Caco-2 (cell line): ENCODE data around the gene LAMC2. TPM values are rescaled to one million over a fixed set of nuclear protein-coding genes. Genes with fewer than 3 reads are reported as not detected.

Experiments used
- BruUV-seq: library from RNA; stranded (reverse); fragments of 400-500 nt; replicated peaks from 2 replicates; lab custom pipeline; 2021; lab: Mats Ljungman, UMichigan
- CTCF ChIA-PET: fragments of 300-600 bp; sonication (Branson Sonifier 250); formaldehyde crosslinking; loops from one replicate; lab custom pipeline; 2022; ENCODE audit warnings: antibody characterized with exemption; lab: Charles Lee
- POLR2A ChIA-PET: fragments of 300-600 bp; sonication (Branson Sonifier 250); formaldehyde crosslinking; loops from one replicate; lab custom pipeline; 2022; ENCODE audit warnings: antibody characterized with exemption; lab: Charles Lee
- DNase-seq, 2 experiments: peaks; one replicate each; pipeline versions ENCODE4 v3.0.0 to v3.0.0-alpha.2; 2020 to 2022
- H3K27me3 ChIP-seq: replicated peaks from 2 replicates; pipeline ENCODE4 v1.6.0; 2011; ENCODE audit warnings: low read length; ENCODE audit not compliant: control insufficient read depth, insufficient read depth
- H3K36me3 ChIP-seq: 2 replicates; pipeline ENCODE4 v1.5.1; 2011; ENCODE audit warnings: low read length; ENCODE audit not compliant: control insufficient read depth, insufficient read depth
- H3K4me1 ChIP-seq: fragments of 250-450 bp; sonication (Bioruptor Pico); 2 replicates; pipeline ENCODE4 v1.5.1; 2020; ENCODE audit warnings: mild to moderate bottlenecking
- H3K4me3 ChIP-seq: 2 replicates; pipeline ENCODE4 v1.5.1; 2011; ENCODE audit warnings: low read depth, mild to moderate bottlenecking, control low read depth, low read length
- H3K9me3 ChIP-seq: fragments of 250-450 bp; sonication (Bioruptor Pico); 2 replicates; pipeline ENCODE4 v1.5.1; 2020; ENCODE audit warnings: mild to moderate bottlenecking, moderate library complexity
- H3K27ac Mint-ChIP-seq: one replicate; pipeline ENCODE4 v1.8.0; 2022; ENCODE audit warnings: mixed read lengths; ENCODE audit not compliant: unreplicated experiment
- H3K27me3 Mint-ChIP-seq: one replicate; pipeline ENCODE4 v1.8.0; 2022; ENCODE audit warnings: mixed read lengths; ENCODE audit not compliant: insufficient read depth, unreplicated experiment
- H3K36me3 Mint-ChIP-seq: one replicate; pipeline ENCODE4 v1.8.0; 2022; ENCODE audit warnings: mild to moderate bottlenecking, mixed read lengths; ENCODE audit not compliant: insufficient read depth, unreplicated experiment
- H3K4me1 Mint-ChIP-seq: one replicate; pipeline ENCODE4 v1.8.0; 2022; ENCODE audit warnings: low read depth, mixed read lengths; ENCODE audit not compliant: unreplicated experiment
- H3K4me3 Mint-ChIP-seq: one replicate; pipeline ENCODE4 v1.8.0; 2022; ENCODE audit warnings: mild to moderate bottlenecking, moderate library complexity, mixed read lengths; ENCODE audit not compliant: unreplicated experiment
- H3K9me3 Mint-ChIP-seq: one replicate; pipeline ENCODE4 v1.8.0; 2022; ENCODE audit warnings: mixed read lengths; ENCODE audit not compliant: unreplicated experiment
- intact Hi-C: fragments of 100-400 bp; cut with micrococcal nuclease; formaldehyde crosslinking; loops from one replicate; pipeline ENCODE4 v1.10.0; 2022; ENCODE audit not compliant: unreplicated experiment
- total RNA-seq: library from RNA; stranded (reverse); gene quantifications from 2 replicates; pipeline ENCODE4 v1.2.3, GENCODE V29; 2022
- TF ChIP-seq, protein P1 (sequence below), 2 experiments: fragments of 200-600 bp in 1 of 2; IDR thresholded peaks; 1 replicate in 1 of 2; 2 replicates in 1 of 2; pipeline versions ENCODE4 v1.5.1 to v1.8.0; 2011 to 2022; ENCODE audit warnings: antibody characterized with exemption in 1 of 2, control low read depth in 1 of 2, inconsistent platforms in 1 of 2, low read depth in 1 of 2, low read length in 1 of 2, mild to moderate bottlenecking in 1 of 2, moderate library complexity in 1 of 2; ENCODE audit not compliant: insufficient read depth in 1 of 2, severe bottlenecking in 1 of 2, unreplicated experiment in 1 of 2

LAMC2 gene
- total RNA-seq, 1 experiment from 2014 or later = 34.9 TPM

DNA sequence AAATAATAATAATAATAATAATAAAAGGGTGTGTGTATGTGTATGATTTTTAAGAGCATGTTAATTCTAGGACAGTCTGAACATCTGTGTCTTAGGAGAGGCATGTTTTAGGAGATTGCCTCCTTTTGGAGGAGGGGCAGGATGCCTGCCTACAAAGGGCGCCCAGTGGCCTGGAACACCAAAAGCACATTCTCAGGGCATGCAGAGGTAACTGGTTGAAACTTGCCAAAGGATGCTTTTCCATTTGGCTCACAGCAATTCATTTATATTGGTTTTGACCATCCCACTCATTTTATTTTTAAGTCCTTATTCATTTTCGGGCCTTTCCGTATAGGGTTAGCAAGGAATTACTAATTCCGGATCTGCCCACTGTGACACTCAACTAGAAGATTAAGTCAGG lies 21.1 kb upstream of the LAMC2 start:
- Histone ChIP-seq H3K27me3 (no peaks in the 10 kb centered on the region), H3K4me1 (peaks cover 18% of the 10 kb centered on the region), H3K4me3 (no peak overlapping the region), H3K36me3 (no peaks in the 10 kb centered on the region), H3K9me3 (no peaks in the 10 kb centered on the region)
- no peak for DNase-seq
- H3K27ac Mint-ChIP-seq = no peak overlapping the region
- H3K4me1 Mint-ChIP-seq = no peaks in the 10 kb centered on the region
- H3K9me3 Mint-ChIP-seq = no peaks in the 10 kb centered on the region
- POLR2A ChIA-PET = no interaction called here
- BruUV-seq = no TSS peak
- CTCF ChIA-PET = no interaction called here
- no peaks in the 10 kb centered on the region for H3K27me3 Mint-ChIP-seq
- H3K4me3 Mint-ChIP-seq = no peak overlapping the region
- TF ChIP-seq, protein P1, sequence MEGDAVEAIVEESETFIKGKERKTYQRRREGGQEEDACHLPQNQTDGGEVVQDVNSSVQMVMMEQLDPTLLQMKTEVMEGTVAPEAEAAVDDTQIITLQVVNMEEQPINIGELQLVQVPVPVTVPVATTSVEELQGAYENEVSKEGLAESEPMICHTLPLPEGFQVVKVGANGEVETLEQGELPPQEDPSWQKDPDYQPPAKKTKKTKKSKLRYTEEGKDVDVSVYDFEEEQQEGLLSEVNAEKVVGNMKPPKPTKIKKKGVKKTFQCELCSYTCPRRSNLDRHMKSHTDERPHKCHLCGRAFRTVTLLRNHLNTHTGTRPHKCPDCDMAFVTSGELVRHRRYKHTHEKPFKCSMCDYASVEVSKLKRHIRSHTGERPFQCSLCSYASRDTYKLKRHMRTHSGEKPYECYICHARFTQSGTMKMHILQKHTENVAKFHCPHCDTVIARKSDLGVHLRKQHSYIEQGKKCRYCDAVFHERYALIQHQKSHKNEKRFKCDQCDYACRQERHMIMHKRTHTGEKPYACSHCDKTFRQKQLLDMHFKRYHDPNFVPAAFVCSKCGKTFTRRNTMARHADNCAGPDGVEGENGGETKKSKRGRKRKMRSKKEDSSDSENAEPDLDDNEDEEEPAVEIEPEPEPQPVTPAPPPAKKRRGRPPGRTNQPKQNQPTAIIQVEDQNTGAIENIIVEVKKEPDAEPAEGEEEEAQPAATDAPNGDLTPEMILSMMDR (IDR thresholded peaks at IDR 0.05; ENCODE audit: insufficient read depth in 1 of 2, low read depth in 1 of 2, low read length in 1 of 2, severe bottlenecking in 1 of 2, unreplicated experiment in 1 of 2) = no peak
- peaks cover 7% of the 10 kb centered on the region for H3K36me3 Mint-ChIP-seq
- intact Hi-C loops = no loop called here

DNA sequence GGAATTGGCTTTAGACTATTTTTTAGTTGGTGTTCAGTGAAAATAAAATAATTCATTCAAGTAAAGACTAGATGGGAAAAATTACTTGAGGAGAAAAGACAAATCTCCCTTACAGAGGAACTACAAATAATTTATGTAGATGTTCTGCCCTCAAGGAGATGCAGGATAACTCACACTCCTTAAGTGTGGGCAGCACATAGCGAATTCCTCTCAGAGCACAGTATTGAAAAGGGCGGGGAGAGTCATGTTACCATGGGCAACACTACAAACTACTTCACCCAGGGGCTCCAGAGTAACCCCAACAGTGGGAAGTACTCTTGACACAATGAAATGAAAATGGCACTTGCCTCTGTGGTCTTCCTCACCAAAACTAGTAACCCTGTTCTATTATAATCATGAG lies 20.6 kb upstream of the LAMC2 start:
- Histone ChIP-seq H3K4me1 (peaks cover 15% of the 10 kb centered on the region), H3K4me3 (no peak overlapping the region), H3K9me3 (no peaks in the 10 kb centered on the region), H3K36me3 (no peaks in the 10 kb centered on the region), H3K27me3 (no peaks in the 10 kb centered on the region)
- intact Hi-C loops = no loop called here
- POLR2A ChIA-PET = no interaction called here
- Mint-ChIP-seq H3K9me3 (no peaks in the 10 kb centered on the region), H3K4me3 (no peak overlapping the region), H3K27ac (no peak overlapping the region), H3K36me3 (peaks cover 2% of the 10 kb centered on the region), H3K27me3 (no peaks in the 10 kb centered on the region), H3K4me1 (no peaks in the 10 kb centered on the region)
- CTCF ChIA-PET = no interaction called here
- TF ChIP-seq, protein P1 (IDR thresholded peaks at IDR 0.05; ENCODE audit: insufficient read depth in 1 of 2, low read depth in 1 of 2, low read length in 1 of 2, severe bottlenecking in 1 of 2, unreplicated experiment in 1 of 2) = no peak
- no peak for DNase-seq
- BruUV-seq = no TSS peak

DNA sequence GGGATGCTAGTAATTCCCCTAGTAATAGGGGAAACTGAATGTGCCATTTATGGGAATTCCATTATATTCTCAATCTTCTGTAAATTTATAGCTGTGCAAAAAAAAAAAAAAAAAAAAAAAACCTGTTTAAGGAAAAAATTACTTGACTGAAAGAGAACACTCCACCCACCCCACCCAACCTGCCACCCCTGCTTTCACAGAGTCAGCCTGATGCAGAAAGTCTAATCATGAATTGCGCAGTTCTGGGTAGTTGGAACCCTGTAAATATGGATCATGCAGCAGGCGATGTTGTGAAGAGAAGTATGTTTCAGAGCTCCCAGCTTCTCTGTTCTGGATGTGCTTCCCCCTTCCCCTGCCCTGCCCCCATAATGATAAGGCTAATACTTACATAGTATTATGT lies 19.6 kb upstream of the LAMC2 start:
- intact Hi-C loops = no loop called here
- H3K4me1 ChIP-seq = peaks cover 13% of the 10 kb centered on the region
- no peak overlapping the region for H3K4me3 Mint-ChIP-seq
- H3K4me1 Mint-ChIP-seq = no peaks in the 10 kb centered on the region
- H3K36me3 Mint-ChIP-seq = no peaks in the 10 kb centered on the region
- no peak overlapping the region for H3K27ac Mint-ChIP-seq
- H3K9me3 ChIP-seq = no peaks in the 10 kb centered on the region
- H3K36me3 ChIP-seq = no peaks in the 10 kb centered on the region
- DNase-seq = no peak
- no TSS peak for BruUV-seq
- H3K4me3 ChIP-seq = no peak overlapping the region
- no peaks in the 10 kb centered on the region for H3K27me3 Mint-ChIP-seq
- CTCF ChIA-PET = interaction anchor here (0.8 kb wide), 1 partner anchor 62 kb away, joined by 3 read pairs; no protein-coding TSS in a partner anchor
- H3K9me3 Mint-ChIP-seq = no peaks in the 10 kb centered on the region
- H3K27me3 ChIP-seq = no peaks in the 10 kb centered on the region
- TF ChIP-seq, protein P1 (IDR thresholded peaks at IDR 0.05; ENCODE audit: insufficient read depth in 1 of 2, low read depth in 1 of 2, low read length in 1 of 2, severe bottlenecking in 1 of 2, unreplicated experiment in 1 of 2) = no peak
- POLR2A ChIA-PET = interaction anchor here (0.7 kb wide), 1 partner anchor 402 kb away, joined by 4 read pairs; no protein-coding TSS in a partner anchor
